ENCODE measurements around the gene TTBK2.
"Not testable (repeated sequence)": the region's sequence is repeated elsewhere in the genome, so short reads cannot be mapped to it uniquely, and the experiment has no call there.

The TTBK2 gene

GRCh38 chr15:42766109-42766508, 154.5 kb downstream of the TTBK2 start:
- DNase-seq (ENCODE audit: low read depth in 4 of 4, low spot score in 1 of 4) = not testable (repeated sequence)

GRCh38 chr15:42764154-42764731, 156.3 kb downstream of the TTBK2 start:
- not testable (repeated sequence) for DNase-seq (ENCODE audit: low read depth in 4 of 4, low spot score in 1 of 4)

GRCh38 chr15:42761813-42762212, 158.8 kb downstream of the TTBK2 start:
- DNase-seq (ENCODE audit: low read depth in 4 of 4, low spot score in 1 of 4) = not testable (repeated sequence)

DNA sequence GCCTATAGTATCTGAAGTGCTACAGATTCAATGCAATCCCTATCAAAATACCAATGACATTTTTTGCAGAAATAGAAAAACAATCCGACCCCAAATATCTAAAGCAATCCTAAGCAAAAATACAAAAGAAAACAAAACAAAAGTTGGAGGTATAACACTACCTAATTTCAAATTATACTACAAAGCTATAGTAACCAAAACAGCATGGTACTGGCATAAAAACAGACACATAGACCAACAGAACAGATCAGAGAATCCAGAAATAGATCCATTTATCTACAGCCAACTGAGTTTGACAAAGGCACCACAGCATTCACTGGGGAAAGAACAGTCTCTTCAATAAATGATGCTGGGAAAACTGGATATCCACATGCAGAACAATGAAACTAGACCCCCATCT, 159.8 kb downstream of the TTBK2 start:
- DNase-seq (ENCODE audit: low read depth in 4 of 4, low spot score in 1 of 4) = no peak

DNA sequence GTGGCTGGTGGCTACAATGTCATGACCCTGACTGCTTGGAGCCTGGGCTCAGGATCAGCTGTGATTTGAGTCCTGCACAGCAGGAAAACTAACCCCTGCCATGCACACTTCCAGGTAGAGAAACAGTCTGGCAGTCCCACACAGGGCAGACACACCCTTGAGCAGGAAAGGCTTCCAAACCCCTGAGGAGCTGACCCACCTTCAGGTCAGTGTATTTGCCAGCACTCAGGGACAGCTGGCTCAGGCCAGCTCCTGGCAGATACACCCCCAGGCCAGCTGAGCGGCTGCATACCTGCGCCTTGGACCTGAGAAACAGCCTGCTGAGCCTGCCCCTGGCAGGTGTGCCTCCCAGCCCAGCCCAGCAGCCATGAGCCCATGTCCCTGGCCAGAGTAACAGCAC, 161.5 kb downstream of the TTBK2 start:
- DNase-seq (ENCODE audit: low read depth in 4 of 4, low spot score in 1 of 4) = no peak

DNA sequence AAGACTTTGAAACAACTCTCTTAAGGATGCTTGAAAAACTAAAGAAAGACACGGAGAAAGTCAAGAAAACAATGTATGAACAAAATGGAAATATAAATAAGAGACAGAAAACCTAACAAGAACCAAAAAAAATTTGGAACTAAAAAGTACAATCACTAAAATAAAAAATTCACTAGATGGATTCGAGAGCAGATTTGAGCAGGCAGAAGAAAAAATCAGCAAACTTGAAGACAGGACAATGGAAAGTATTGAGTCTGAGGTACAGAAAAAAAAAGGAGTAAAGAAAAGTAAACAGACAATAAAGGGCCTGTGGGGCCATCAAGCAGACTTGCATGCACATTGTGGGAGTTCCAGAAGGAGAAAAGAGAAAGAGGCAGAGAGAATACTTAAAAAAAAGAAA, 170.3 kb downstream of the TTBK2 start:
- DNase-seq (ENCODE audit: low read depth in 4 of 4, low spot score in 1 of 4) = no peak

- DNase-seq (ENCODE audit: low read depth in 4 of 4, low spot score in 1 of 4) = no peak
Measured at GRCh38 chr15:42749266-42749665, 171.3 kb downstream of the TTBK2 start.

GRCh38 chr15:42744195-42744594, 176.4 kb downstream of the TTBK2 start:
- DNase-seq (ENCODE audit: low read depth in 4 of 4, low spot score in 1 of 4) = no peak

GRCh38 chr15:42742149-42742548, 178.4 kb downstream of the TTBK2 start:
- no peak for DNase-seq (ENCODE audit: low read depth in 4 of 4, low spot score in 1 of 4)

DNA sequence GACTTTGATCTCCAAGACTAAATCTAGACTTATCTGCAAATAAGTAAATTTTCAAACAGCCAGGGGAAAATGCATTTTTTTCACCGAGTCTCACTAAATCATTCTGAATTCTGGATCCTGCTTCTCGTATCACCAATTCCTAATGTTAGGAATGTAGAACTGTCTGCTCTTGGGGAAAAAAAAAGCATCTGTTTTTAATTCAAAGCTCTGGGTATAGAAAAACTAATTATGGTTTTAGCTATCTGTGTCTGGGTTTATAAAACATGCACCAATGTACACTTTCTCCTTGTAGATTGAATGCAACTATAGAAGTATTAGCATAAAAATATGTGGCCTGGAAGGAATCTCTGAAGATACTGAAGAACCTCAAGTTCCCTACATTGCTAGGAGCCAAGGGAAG, 178.9 kb downstream of the TTBK2 start:
- DNase-seq (ENCODE audit: low read depth in 4 of 4, low spot score in 1 of 4) = no peak

- no peak for DNase-seq (ENCODE audit: low read depth in 4 of 4, low spot score in 1 of 4)
Measured at GRCh38 chr15:42737529-42738328, 182.8 kb downstream of the TTBK2 start.

- peak; percentile 79 to 93 (median 90) for DNase-seq (ENCODE audit: low read depth in 4 of 4, low spot score in 1 of 4)
Measured at GRCh38 chr15:42736793-42737528, 183.6 kb downstream of the TTBK2 start, which contains the start of gene CDAN1. Gene CDAN1 (minus strand): TSS chr15:42737128. CDS start chr15:42737102, 26 bp downstream.

- DNase-seq (ENCODE audit: low read depth in 4 of 4, low spot score in 1 of 4) = peak in 1 of 4 experiments; percentile 3
Measured at GRCh38 chr15:42736178-42736792, 184.3 kb downstream of the TTBK2 start.

- DNase-seq (ENCODE audit: low read depth in 4 of 4, low spot score in 1 of 4) = no peak
Measured at GRCh38 chr15:42735382-42736165, 185.0 kb downstream of the TTBK2 start.

DNA sequence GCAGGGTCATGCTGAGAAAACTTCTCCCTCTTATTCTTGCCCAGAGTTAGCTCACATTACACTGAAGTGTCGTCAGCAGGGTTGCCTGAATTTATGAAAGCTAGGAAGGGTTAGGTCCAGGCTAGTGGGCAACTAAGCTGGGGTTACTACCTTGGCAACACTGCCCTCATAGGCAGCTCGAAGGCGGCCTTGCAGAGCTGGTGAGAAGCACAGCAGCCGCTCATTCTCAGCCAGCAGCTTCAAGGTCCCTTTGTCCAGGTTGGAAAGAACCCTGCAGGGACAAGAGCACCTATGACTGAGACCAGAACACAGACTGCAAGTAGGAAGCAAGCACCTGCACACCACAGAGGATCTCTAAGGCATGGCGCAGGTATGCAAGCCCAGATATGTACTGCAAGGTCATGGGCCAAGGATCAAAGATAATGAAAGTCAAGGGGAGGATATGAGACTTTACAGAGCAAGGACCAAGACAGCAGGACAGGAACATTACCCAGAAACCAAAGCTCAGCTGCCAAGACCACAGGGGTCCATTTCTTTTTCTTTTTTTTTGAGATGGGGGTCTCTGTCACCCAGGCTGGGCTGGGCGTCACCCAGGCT, 186.4 kb downstream of the TTBK2 start:
- DNase-seq (ENCODE audit: low read depth in 4 of 4, low spot score in 1 of 4) = no peak

GRCh38 chr15:42733027-42733426, 187.6 kb downstream of the TTBK2 start:
- DNase-seq (ENCODE audit: low read depth in 4 of 4, low spot score in 1 of 4) = no peak

GRCh38 chr15:42732095-42732827, 188.3 kb downstream of the TTBK2 start:
- no peak for DNase-seq (ENCODE audit: low read depth in 4 of 4, low spot score in 1 of 4)

DNA sequence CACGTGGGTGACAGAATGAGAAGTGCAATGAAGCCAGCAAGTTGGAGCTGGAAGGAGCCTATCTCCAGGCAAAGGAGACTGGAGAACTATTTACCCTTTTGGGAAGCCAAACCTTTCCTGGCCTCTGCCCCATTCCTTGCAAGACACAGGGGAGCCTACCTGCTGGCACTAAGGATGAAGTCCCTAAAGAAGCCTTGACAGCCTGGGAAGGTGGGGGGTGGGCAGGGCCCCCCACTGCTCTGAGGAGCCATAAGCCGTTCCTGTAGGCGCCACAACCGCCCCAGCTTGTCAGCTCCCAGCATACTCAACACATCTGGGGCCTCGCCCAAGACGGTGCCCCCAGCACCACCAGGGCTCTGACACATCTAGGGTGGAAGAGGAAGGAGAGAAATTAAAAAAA, 189.1 kb downstream of the TTBK2 start:
- no peak for DNase-seq (ENCODE audit: low read depth in 4 of 4, low spot score in 1 of 4)

- no peak for DNase-seq (ENCODE audit: low read depth in 4 of 4, low spot score in 1 of 4)
Measured at GRCh38 chr15:42730536-42730935, 190.0 kb downstream of the TTBK2 start.

GRCh38 chr15:42730135-42730534, 190.4 kb downstream of the TTBK2 start:
- DNase-seq (ENCODE audit: low read depth in 4 of 4, low spot score in 1 of 4) = no peak
